Measurements from ENCODE around the gene ATP1A1.

Gene ATP1A1

GRCh38 chr1:116356673-116357072 is 16.4 kb upstream of the ATP1A1 start:
- ChIA-PET CTCF (no interaction called here), POLR2A (no interaction called here)
- DNase-seq (ENCODE audit: extremely low spot score), result no peak
- TF ChIP-seq HDGF (IDR thresholded peaks at IDR 0.05; ENCODE audit: borderline replicate concordance), result no peak
- no peak for TF ChIP-seq L3MBTL2 (conservative IDR thresholded peaks at IDR 0.05)
- TF ChIP-seq FOXA1 (IDR thresholded peaks at IDR 0.05), result no peak
- TF ChIP-seq ZNF384 (IDR thresholded peaks at IDR 0.05), result no peak
- TF ChIP-seq NFRKB (IDR thresholded peaks at IDR 0.05), result no peak
- TF ChIP-seq BHLHE40 (IDR thresholded peaks at IDR 0.05; ENCODE audit: borderline replicate concordance), result no peak
- no peak for TF ChIP-seq ARNT (IDR thresholded peaks at IDR 0.05)
- no peak for TF ChIP-seq TARDBP (IDR thresholded peaks at IDR 0.05)
- TF ChIP-seq SUZ12 (IDR thresholded peaks at IDR 0.05), result no peak
- TF ChIP-seq FOXK2 (IDR thresholded peaks at IDR 0.05), result no peak
- TF ChIP-seq LEF1 (IDR thresholded peaks at IDR 0.05; ENCODE audit: borderline replicate concordance), result no peak
- TF ChIP-seq SP1 (IDR thresholded peaks at IDR 0.05), result no peak
- no peak for TF ChIP-seq ELF4 (IDR thresholded peaks at IDR 0.05)
- TF ChIP-seq PKNOX1 (IDR thresholded peaks at IDR 0.05), result no peak
- TF ChIP-seq CTBP1 (IDR thresholded peaks at IDR 0.05; ENCODE audit: borderline replicate concordance), result no peak
- TF ChIP-seq FOXM1 (IDR thresholded peaks at IDR 0.05; ENCODE audit: borderline replicate concordance), result no peak

GRCh38 chr1:116357487-116357886 is 15.6 kb upstream of the ATP1A1 start:
- DNase-seq (ENCODE audit: extremely low spot score), result no peak
- no peak for TF ChIP-seq FOXA1 (IDR thresholded peaks at IDR 0.05)
- TF ChIP-seq ARNT (IDR thresholded peaks at IDR 0.05), result no peak
- TF ChIP-seq FOXK2 (IDR thresholded peaks at IDR 0.05), result no peak
- no peak for TF ChIP-seq LEF1 (IDR thresholded peaks at IDR 0.05; ENCODE audit: borderline replicate concordance)
- TF ChIP-seq NFRKB (IDR thresholded peaks at IDR 0.05), result no peak
- TF ChIP-seq HDGF (IDR thresholded peaks at IDR 0.05; ENCODE audit: borderline replicate concordance), result no peak
- no peak for TF ChIP-seq BHLHE40 (IDR thresholded peaks at IDR 0.05; ENCODE audit: borderline replicate concordance)
- TF ChIP-seq PKNOX1 (IDR thresholded peaks at IDR 0.05), result no peak
- no peak for TF ChIP-seq SUZ12 (IDR thresholded peaks at IDR 0.05)
- no peak for TF ChIP-seq ZNF384 (IDR thresholded peaks at IDR 0.05)
- TF ChIP-seq FOXM1 (IDR thresholded peaks at IDR 0.05; ENCODE audit: borderline replicate concordance), result no peak
- ChIA-PET POLR2A (no interaction called here), CTCF (no interaction called here)

GRCh38 chr1:116359060-116359830 is 13.8 kb upstream of the ATP1A1 start:
- DNase-seq (ENCODE audit: extremely low spot score), result no peak
- POLR2A ChIA-PET, result no interaction called here
- TF ChIP-seq SUZ12 (IDR thresholded peaks at IDR 0.05) (no peak), ZNF384 (IDR thresholded peaks at IDR 0.05) (no peak), PKNOX1 (IDR thresholded peaks at IDR 0.05) (no peak), CTBP1 (IDR thresholded peaks at IDR 0.05; ENCODE audit: borderline replicate concordance) (no peak), NFRKB (IDR thresholded peaks at IDR 0.05) (no peak), ELF4 (IDR thresholded peaks at IDR 0.05) (no peak), HDGF (IDR thresholded peaks at IDR 0.05; ENCODE audit: borderline replicate concordance) (no peak), FOXM1 (IDR thresholded peaks at IDR 0.05; ENCODE audit: borderline replicate concordance) (no peak), SP1 (IDR thresholded peaks at IDR 0.05) (no peak), BHLHE40 (IDR thresholded peaks at IDR 0.05; ENCODE audit: borderline replicate concordance) (no peak), FOXA1 (IDR thresholded peaks at IDR 0.05) (no peak), LEF1 (IDR thresholded peaks at IDR 0.05; ENCODE audit: borderline replicate concordance) (no peak), FOXK2 (IDR thresholded peaks at IDR 0.05) (no peak), L3MBTL2 (conservative IDR thresholded peaks at IDR 0.05) (no peak), ARNT (IDR thresholded peaks at IDR 0.05) (no peak), TARDBP (IDR thresholded peaks at IDR 0.05) (no peak)
- CTCF ChIA-PET, result no interaction called here

GRCh38 chr1:116359871-116360270 is 13.2 kb upstream of the ATP1A1 start:
- DNase-seq (ENCODE audit: extremely low spot score), result no peak
- POLR2A ChIA-PET, result no interaction called here
- CTCF ChIA-PET, result no interaction called here
- no peak for TF ChIP-seq TARDBP (IDR thresholded peaks at IDR 0.05)
- TF ChIP-seq NFRKB (IDR thresholded peaks at IDR 0.05), result no peak
- no peak for TF ChIP-seq ZNF384 (IDR thresholded peaks at IDR 0.05)
- TF ChIP-seq SP1 (IDR thresholded peaks at IDR 0.05), result no peak
- no peak for TF ChIP-seq HDGF (IDR thresholded peaks at IDR 0.05; ENCODE audit: borderline replicate concordance)
- no peak for TF ChIP-seq L3MBTL2 (conservative IDR thresholded peaks at IDR 0.05)
- no peak for TF ChIP-seq ARNT (IDR thresholded peaks at IDR 0.05)

GRCh38 chr1:116360429-116361173 is 12.4 kb upstream of the ATP1A1 start:
- DNase-seq (ENCODE audit: extremely low spot score), result no peak
- POLR2A ChIA-PET, result no interaction called here
- CTCF ChIA-PET, result no interaction called here
- no peak for TF ChIP-seq LEF1 (IDR thresholded peaks at IDR 0.05; ENCODE audit: borderline replicate concordance)
- TF ChIP-seq PKNOX1 (IDR thresholded peaks at IDR 0.05), result no peak
- no peak for TF ChIP-seq CTBP1 (IDR thresholded peaks at IDR 0.05; ENCODE audit: borderline replicate concordance)
- TF ChIP-seq ARNT (IDR thresholded peaks at IDR 0.05), result no peak
- no peak for TF ChIP-seq FOXM1 (IDR thresholded peaks at IDR 0.05; ENCODE audit: borderline replicate concordance)
- TF ChIP-seq SP1 (IDR thresholded peaks at IDR 0.05), result no peak
- no peak for TF ChIP-seq TARDBP (IDR thresholded peaks at IDR 0.05)
- TF ChIP-seq BHLHE40 (IDR thresholded peaks at IDR 0.05; ENCODE audit: borderline replicate concordance), result no peak
- no peak for TF ChIP-seq NFRKB (IDR thresholded peaks at IDR 0.05)
- no peak for TF ChIP-seq L3MBTL2 (conservative IDR thresholded peaks at IDR 0.05)
